Calu3 (cell line): ENCODE results near the gene SLC4A2. TPM values are rescaled to one million over a fixed set of nuclear protein-coding genes. Genes with fewer than 3 reads are reported as not detected.

Source experiments
- BruUV-seq: library from RNA; stranded (reverse); fragments of 400-500 nt; replicated peaks from 2 replicates; lab custom pipeline; 2021; lab: Mats Ljungman, UMichigan
- CTCF ChIA-PET: fragments of 300-600 bp; sonication (Branson Sonifier 250); formaldehyde crosslinking; loops from one replicate; lab custom pipeline; 2022; ENCODE audit warnings: antibody characterized with exemption; lab: Charles Lee
- DNase-seq: peaks from one replicate; pipeline ENCODE4 v3.0.0; 2022
- H3K27ac Mint-ChIP-seq: one replicate; pipeline ENCODE4 v1.8.0; 2022; ENCODE audit warnings: mixed read lengths; ENCODE audit not compliant: unreplicated experiment
- H3K27me3 Mint-ChIP-seq: one replicate; pipeline ENCODE4 v1.8.0; 2022; ENCODE audit warnings: mixed read lengths; ENCODE audit not compliant: unreplicated experiment
- H3K36me3 Mint-ChIP-seq: one replicate; pipeline ENCODE4 v1.8.0; 2022; ENCODE audit warnings: mild to moderate bottlenecking, moderate library complexity, mixed read lengths; ENCODE audit not compliant: insufficient read depth, unreplicated experiment
- H3K4me1 Mint-ChIP-seq: one replicate; pipeline ENCODE4 v1.8.0; 2022; ENCODE audit warnings: mild to moderate bottlenecking, low read depth, mixed read lengths; ENCODE audit not compliant: unreplicated experiment
- H3K4me3 Mint-ChIP-seq: one replicate; pipeline ENCODE4 v1.8.0; 2022; ENCODE audit warnings: mild to moderate bottlenecking, low read depth, moderate library complexity, mixed read lengths; ENCODE audit not compliant: unreplicated experiment
- H3K9me3 Mint-ChIP-seq: one replicate; pipeline ENCODE4 v1.8.0; 2022; ENCODE audit warnings: low read depth, mixed read lengths; ENCODE audit not compliant: unreplicated experiment
- CTCF ChIP-seq: fragments of 200-600 bp; IDR thresholded peaks from one replicate; pipeline ENCODE4 v1.8.0; 2022; ENCODE audit warnings: antibody characterized with exemption; ENCODE audit not compliant: unreplicated experiment
- intact Hi-C: fragments of 100-400 bp; cut with micrococcal nuclease; formaldehyde crosslinking; loops from one replicate; pipeline ENCODE4 v1.10.0; 2022; ENCODE audit not compliant: unreplicated experiment
- total RNA-seq: library from RNA; stranded (reverse); gene quantifications from 2 replicates; pipeline ENCODE4 v1.2.3, GENCODE V29; 2022

SLC4A2 gene
- total RNA-seq, 1 experiment from 2014 or later: 209 TPM

DNA sequence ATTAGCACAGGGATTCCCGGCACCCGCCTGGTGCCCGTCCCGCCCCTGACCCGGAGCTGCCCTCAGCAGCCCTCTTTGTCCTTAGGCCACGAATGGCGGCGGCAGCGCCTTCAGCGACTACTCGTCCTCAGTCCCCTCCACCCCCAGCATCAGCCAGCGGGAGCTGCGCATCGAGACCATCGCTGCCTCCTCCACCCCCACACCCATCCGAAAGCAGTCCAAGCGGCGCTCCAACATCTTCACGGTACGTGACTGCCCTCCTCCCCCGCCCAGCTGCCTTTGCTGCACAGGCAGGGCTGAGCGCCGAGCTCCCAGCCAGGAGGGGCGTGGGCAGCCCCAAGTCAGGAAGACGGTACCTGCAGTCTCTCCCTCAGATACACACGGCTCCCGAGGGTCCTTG, 60.5 kb downstream of the SLC4A2 start:
- intact Hi-C loops: loop anchor here (5.0 kb wide), 2 partner anchors 122 to 182 kb away; no protein-coding TSS in a partner anchor
- H3K27me3 Mint-ChIP-seq: no peaks in the 10 kb centered on the region

GRCh38 chr7:151120896-151121295, 61.5 kb downstream of the SLC4A2 start:
- H3K9me3 Mint-ChIP-seq: no peaks in the 10 kb centered on the region
- peaks cover 22% of the 10 kb centered on the region for H3K36me3 Mint-ChIP-seq
- no peaks in the 10 kb centered on the region for H3K27me3 Mint-ChIP-seq
- peaks cover 4% of the 10 kb centered on the region for H3K4me1 Mint-ChIP-seq
- CTCF ChIA-PET: no interaction called here
- H3K27ac Mint-ChIP-seq: no peak overlapping the region
- intact Hi-C loops: loop anchor here (5.0 kb wide), 2 partner anchors 121 to 181 kb away; no protein-coding TSS in a partner anchor
- H3K4me3 Mint-ChIP-seq: no peak overlapping the region
- no peak for TF ChIP-seq CTCF
- BruUV-seq: no TSS peak
- DNase-seq: no peak

More for the DNA sequence above, 60.5 kb downstream of the SLC4A2 start:
- CTCF ChIA-PET: no interaction called here
- Mint-ChIP-seq H3K4me3 (no peak overlapping the region), H3K9me3 (no peaks in the 10 kb centered on the region), H3K4me1 (peaks cover 7% of the 10 kb centered on the region), H3K36me3 (peaks cover 18% of the 10 kb centered on the region), H3K27ac (no peak overlapping the region)
- BruUV-seq: no TSS peak
- no peak for DNase-seq
- no peak for TF ChIP-seq CTCF

GRCh38 chr7:151121380-151122170, 62.2 kb downstream of the SLC4A2 start:
- Mint-ChIP-seq H3K9me3 (no peaks in the 10 kb centered on the region), H3K36me3 (peaks cover 22% of the 10 kb centered on the region)
- intact Hi-C loops: loop anchor here (5.0 kb wide), 2 partner anchors 121 to 181 kb away; no protein-coding TSS in a partner anchor

DNA sequence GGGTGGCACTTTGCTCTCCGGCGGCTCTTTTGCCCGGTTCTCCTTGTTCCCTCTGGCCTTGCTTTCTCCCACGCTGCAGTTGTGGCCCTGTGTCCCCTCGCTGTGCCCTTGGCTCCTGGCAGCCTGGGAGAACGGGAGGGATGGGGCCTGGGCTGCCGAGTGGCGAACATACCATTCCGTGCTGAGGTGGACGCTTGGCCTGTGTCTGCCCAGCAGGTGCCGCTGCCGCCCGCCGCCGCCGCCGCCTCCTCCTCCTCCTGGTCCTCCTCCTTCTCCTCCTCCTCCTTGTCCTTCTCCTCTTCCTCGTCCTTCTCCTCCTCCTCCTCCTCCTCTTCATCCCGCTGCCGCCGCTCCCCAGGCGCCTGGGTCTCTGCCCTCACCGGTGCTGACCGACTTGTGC, 62.9 kb downstream of the SLC4A2 start:
- BruUV-seq: no TSS peak
- CTCF ChIA-PET: no interaction called here
- no peaks in the 10 kb centered on the region for H3K27me3 Mint-ChIP-seq

More at GRCh38 chr7:151121380-151122170, 62.2 kb downstream of the SLC4A2 start:
- no peaks in the 10 kb centered on the region for H3K27me3 Mint-ChIP-seq
- H3K4me1 Mint-ChIP-seq: no peaks in the 10 kb centered on the region
- no peak for TF ChIP-seq CTCF
- H3K4me3 Mint-ChIP-seq: no peak overlapping the region
- no peak for DNase-seq
- CTCF ChIA-PET: no interaction called here
- no peak overlapping the region for H3K27ac Mint-ChIP-seq
- no TSS peak for BruUV-seq

More for the DNA sequence above, 62.9 kb downstream of the SLC4A2 start:
- no peaks in the 10 kb centered on the region for H3K9me3 Mint-ChIP-seq
- no peak overlapping the region for H3K4me3 Mint-ChIP-seq
- peaks cover 23% of the 10 kb centered on the region for H3K36me3 Mint-ChIP-seq
- TF ChIP-seq CTCF: no peak
- DNase-seq: no peak
- intact Hi-C loops: loop anchor here (5.0 kb wide), 2 partner anchors 120 to 180 kb away; no protein-coding TSS in a partner anchor
- H3K27ac Mint-ChIP-seq: no peak overlapping the region
- H3K4me1 Mint-ChIP-seq: no peaks in the 10 kb centered on the region
